Measurements from ENCODE around the gene ELMO1.

GRCh38 chr7:37283716-37284115 lies 164.9 kb downstream of the ELMO1 start:
- no peak for TF ChIP-seq CTCF (IDR thresholded peaks at IDR 0.05; ENCODE audit: low read depth, low read length)
- TF ChIP-seq POLR2A (IDR thresholded peaks at IDR 0.05; ENCODE audit: extremely low read depth, insufficient read length) = no peak
- TF ChIP-seq, protein P1, sequence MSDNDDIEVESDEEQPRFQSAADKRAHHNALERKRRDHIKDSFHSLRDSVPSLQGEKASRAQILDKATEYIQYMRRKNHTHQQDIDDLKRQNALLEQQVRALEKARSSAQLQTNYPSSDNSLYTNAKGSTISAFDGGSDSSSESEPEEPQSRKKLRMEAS (IDR thresholded peaks at IDR 0.05; ENCODE audit: low read depth, low read length) = no peak

Data from NB4 (cell line).